AG04450 (cell line): ENCODE results near the gene ATP1A4. TPM values are rescaled to one million over a fixed set of nuclear protein-coding genes. Genes with fewer than 3 reads are reported as not detected.

Experiments used
- CTCF ChIA-PET: fragments of 300-600, 350-600 bp; formaldehyde crosslinking; extraction: SDS; loops from one replicate; lab custom pipeline; 2022; ENCODE audit warnings: antibody characterized with exemption, inconsistent platforms; lab: Charles Lee
- POLR2A ChIA-PET: fragments of 350-600 bp; formaldehyde crosslinking; extraction: SDS; loops from one replicate; lab custom pipeline; 2021; ENCODE audit warnings: antibody characterized with exemption, inconsistent platforms; lab: Yijun Ruan, JAX
- DNase-seq: peaks from one replicate; pipeline ENCODE4 v3.0.0-alpha.2; 2011; ENCODE audit warnings: low read depth, low spot score
- H3K27ac ChIP-seq: one replicate; pipeline ENCODE4 v1.5.1; 2012; ENCODE audit warnings: low read depth, low read length, control low read depth
- H3K27me3 ChIP-seq: one replicate; pipeline ENCODE4 v1.6.0; 2012; ENCODE audit warnings: low read length; ENCODE audit not compliant: control insufficient read depth, insufficient read depth
- H3K4me3 ChIP-seq: 2 replicates; pipeline ENCODE4 v1.5.1; 2011; ENCODE audit warnings: mild to moderate bottlenecking, low read depth, low read length, control low read depth
- H3K9me3 ChIP-seq: 2 replicates; pipeline ENCODE4 v1.5.1; 2012; ENCODE audit warnings: low read length; ENCODE audit not compliant: control insufficient read depth, insufficient read depth
- CTCF ChIP-seq: IDR thresholded peaks from 2 replicates; pipeline ENCODE4 v1.5.1; 2011; ENCODE audit warnings: low read depth, low read length, control low read depth, inconsistent platforms
- polyA plus RNA-seq: library from polyadenylated mRNA; depleted of rRNA; stranded (reverse); fragments of >200 nt; gene quantifications from 2 replicates; pipeline ENCODE4 v1.2.3, GENCODE V29; 2011

ATP1A4 gene
- polyA plus RNA-seq, 1 experiment, result not detected

DNA sequence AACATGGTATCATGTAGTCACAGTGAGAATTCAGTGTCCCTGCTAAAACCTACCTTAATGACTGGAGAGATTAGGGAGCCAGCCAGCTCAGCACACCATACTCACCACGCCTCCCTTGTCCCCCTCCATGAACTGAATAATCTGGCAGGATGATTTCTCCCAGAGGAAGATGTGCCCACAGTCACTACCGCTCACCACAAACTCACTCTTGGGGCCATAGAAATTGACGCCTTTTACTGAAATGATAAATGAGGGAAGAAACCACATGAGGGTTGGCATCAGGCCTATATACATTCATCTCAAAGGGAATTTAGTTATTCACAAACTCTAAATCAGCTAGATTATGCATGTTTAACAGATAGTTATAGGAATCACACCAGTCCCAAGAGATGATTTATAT lies 71.1 kb downstream of the ATP1A4 start:
- H3K27me3 ChIP-seq, result no peaks in the 10 kb centered on the region
- ChIA-PET POLR2A (interaction anchor here (0.6 kb wide), 1 partner anchor 108 kb away, joined by 4 read pairs; no protein-coding TSS in a partner anchor), CTCF (interaction anchor here (4.3 to 6.6 kb wide), 4 partner anchors 28 to 136 kb away, joined by 64 to 258 read pairs (median 144); partner anchors contain the start of gene CASQ1)
- no peak for TF ChIP-seq CTCF
- no peak for DNase-seq
- H3K9me3 ChIP-seq, result no peaks in the 10 kb centered on the region
- H3K27ac ChIP-seq, result no peak overlapping the region
- H3K4me3 ChIP-seq, result no peak overlapping the region

DNA sequence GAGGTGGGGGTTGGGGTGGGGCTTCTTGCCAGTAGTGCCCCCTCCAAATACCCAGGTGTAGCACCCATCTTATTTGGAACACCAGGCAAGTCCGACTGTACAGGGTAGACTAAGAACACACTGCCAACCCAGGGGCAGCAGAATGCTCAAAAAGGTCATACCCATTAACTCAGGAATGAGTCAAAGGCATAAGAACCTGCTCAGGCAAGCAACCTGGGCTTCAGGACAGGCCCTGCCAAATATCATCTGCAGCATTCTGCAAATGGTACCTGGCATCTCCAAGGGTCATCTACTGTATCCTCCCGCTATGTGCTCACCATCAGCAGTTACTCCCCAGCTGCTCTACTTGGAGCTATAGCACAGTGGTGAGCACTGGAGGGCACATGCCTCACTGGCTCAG lies 73.2 kb downstream of the ATP1A4 start:
- H3K9me3 ChIP-seq, result no peaks in the 10 kb centered on the region
- ChIA-PET CTCF (interaction anchor here (0.6 to 2.2 kb wide), 4 partner anchors 17 to 139 kb away, joined by 3 to 9 read pairs (median 6); no protein-coding TSS in a partner anchor), POLR2A (interaction anchor here (1.2 kb wide), 1 partner anchor 11 kb away, joined by 5 read pairs; no protein-coding TSS in a partner anchor)
- H3K27me3 ChIP-seq, result no peaks in the 10 kb centered on the region
- no peak for DNase-seq
- no peak overlapping the region for H3K4me3 ChIP-seq
- H3K27ac ChIP-seq, result no peak overlapping the region
- TF ChIP-seq CTCF, result no peak

DNA sequence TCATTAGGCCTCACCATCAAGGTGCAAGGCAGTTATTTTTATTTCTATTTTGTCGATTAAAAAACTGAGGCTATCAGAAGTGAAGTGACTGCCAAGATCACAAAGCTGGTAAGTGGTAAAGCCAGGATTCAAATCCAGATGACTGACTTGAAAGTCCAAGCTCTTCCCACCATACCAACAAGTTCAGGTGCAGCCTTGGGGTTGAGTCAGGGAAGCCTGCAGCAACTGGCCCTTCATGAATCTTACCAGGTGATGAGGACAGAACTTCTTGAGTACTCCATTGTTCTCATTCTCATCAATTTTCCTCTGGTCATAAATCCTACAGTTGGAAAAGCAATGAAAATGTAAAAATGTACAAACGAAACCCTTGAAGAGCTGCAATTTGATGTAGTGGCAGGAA lies 73.9 kb downstream of the ATP1A4 start:
- POLR2A ChIA-PET, result interaction anchor here (1.2 to 1.3 kb wide), 2 partner anchors 10 to 60 kb away, joined by 4 to 5 read pairs; partner anchors contain the start of gene PEX19
- Histone ChIP-seq H3K4me3 (no peak overlapping the region), H3K27me3 (no peaks in the 10 kb centered on the region), H3K27ac (no peak overlapping the region), H3K9me3 (no peaks in the 10 kb centered on the region)
- no peak for TF ChIP-seq CTCF
- DNase-seq, result no peak
- CTCF ChIA-PET, result interaction anchor here (0.9 to 3.3 kb wide), 4 partner anchors 27 to 140 kb away, joined by 4 to 16 read pairs (median 8); no protein-coding TSS in a partner anchor

GRCh38 chr1:160226623-160227022 lies 75.2 kb downstream of the ATP1A4 start:
- no peak overlapping the region for H3K27ac ChIP-seq
- ChIA-PET CTCF (interaction anchor here (1.2 to 4.6 kb wide), 7 partner anchors 20 to 125 kb away, joined by 3 to 27 read pairs (median 9); no protein-coding TSS in a partner anchor), POLR2A (interaction anchor here (1.3 kb wide), 1 partner anchor 58 kb away, joined by 4 read pairs; the partner anchor contains the start of gene PEX19)
- no peaks in the 10 kb centered on the region for H3K9me3 ChIP-seq
- no peak overlapping the region for H3K4me3 ChIP-seq
- no peak for TF ChIP-seq CTCF
- DNase-seq, result no peak
- H3K27me3 ChIP-seq, result no peaks in the 10 kb centered on the region

DNA sequence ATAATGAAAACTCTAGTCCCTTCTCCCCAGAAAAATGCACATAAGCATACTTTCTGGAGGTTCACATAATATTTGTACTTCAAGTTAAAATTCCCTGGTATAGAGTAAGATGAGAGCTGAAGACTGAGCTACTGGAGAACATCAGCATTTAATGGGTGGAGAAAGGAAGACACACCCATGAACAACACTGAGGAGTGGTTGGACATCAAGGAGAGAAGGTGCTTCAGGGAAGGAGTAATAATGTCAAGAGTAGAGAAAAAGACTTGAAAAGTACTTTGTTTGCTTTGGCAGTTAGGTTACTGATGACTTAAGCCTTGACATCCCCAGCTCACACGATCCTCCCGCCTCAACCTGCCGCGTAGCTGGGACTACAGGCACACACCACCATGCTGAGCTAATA lies 75.6 kb downstream of the ATP1A4 start:
- Histone ChIP-seq H3K27me3 (no peaks in the 10 kb centered on the region), H3K4me3 (no peak overlapping the region), H3K9me3 (no peaks in the 10 kb centered on the region), H3K27ac (no peak overlapping the region)
- no peak for TF ChIP-seq CTCF
- CTCF ChIA-PET, result interaction anchor here (0.8 to 4.6 kb wide), 8 partner anchors 21 to 182 kb away, joined by 3 to 27 read pairs (median 8); no protein-coding TSS in a partner anchor
- POLR2A ChIA-PET, result no interaction called here
- no peak for DNase-seq
